HepG2 (cell line): ENCODE results near the gene FAM117A. TPM values are rescaled to one million over a fixed set of nuclear protein-coding genes. Genes with fewer than 3 reads are reported as not detected.

Source experiments
- AGO1 ChIP-seq: fragments of 200-400 bp; formaldehyde crosslinking; IDR thresholded peaks from 2 replicates; pipeline ENCODE4 v1.6.1; 2017; ENCODE audit warnings: mild to moderate bottlenecking, low read depth, low read length, moderate library complexity; ENCODE audit not compliant: poor library complexity, severe bottlenecking
- CC2D1A ChIP-seq: sonication (generic); formaldehyde crosslinking; IDR thresholded peaks from 2 replicates; pipeline ENCODE4 v1.8.1; 2023; ENCODE audit warnings: mild to moderate bottlenecking, missing genetic modification reagents
- ESRRA ChIP-seq: sonication (generic); formaldehyde crosslinking; IDR thresholded peaks from 2 replicates; pipeline ENCODE4 v1.5.1; 2020; ENCODE audit warnings: mild to moderate bottlenecking, low read depth, missing genetic modification reagents
- FOXJ3 ChIP-seq: sonication (generic); formaldehyde crosslinking; IDR thresholded peaks from 2 replicates; pipeline ENCODE4 v1.4.0; 2020; ENCODE audit warnings: missing genetic modification reagents, mild to moderate bottlenecking, borderline replicate concordance
- GZF1 ChIP-seq: sonication (generic); formaldehyde crosslinking; IDR thresholded peaks from 2 replicates; pipeline ENCODE4 v1.5.1; 2020; ENCODE audit warnings: mild to moderate bottlenecking, missing genetic modification reagents
- HDAC2 ChIP-seq: sonication (generic); formaldehyde crosslinking; IDR thresholded peaks from 2 replicates; pipeline ENCODE4 v1.4.0; 2020; ENCODE audit warnings: missing genetic modification reagents
- IKZF4 ChIP-seq: sonication (generic); formaldehyde crosslinking; IDR thresholded peaks from 2 replicates; pipeline ENCODE4 v1.5.1; 2020; ENCODE audit warnings: borderline replicate concordance, mild to moderate bottlenecking, low read depth, missing genetic modification reagents; ENCODE audit errors: not compliant biosample characterization
- JARID2 ChIP-seq: sonication (generic); formaldehyde crosslinking; IDR thresholded peaks from 2 replicates; pipeline ENCODE4 v1.8.1; 2023; ENCODE audit warnings: missing genetic modification reagents, inconsistent platforms; ENCODE audit not compliant: insufficient replicate concordance
- JDP2 ChIP-seq: sonication (generic); formaldehyde crosslinking; IDR thresholded peaks from 2 replicates; pipeline ENCODE4 v1.8.1; 2022; ENCODE audit warnings: missing genetic modification reagents, borderline replicate concordance
- KDM2A ChIP-seq: sonication (generic); formaldehyde crosslinking; IDR thresholded peaks from 2 replicates; pipeline ENCODE4 v1.4.0; 2020; ENCODE audit warnings: low read depth, missing genetic modification reagents, borderline replicate concordance
- MED8 ChIP-seq: sonication (generic); formaldehyde crosslinking; IDR thresholded peaks from 2 replicates; pipeline ENCODE4 v1.8.1; 2023; ENCODE audit warnings: mild to moderate bottlenecking, missing genetic modification reagents; ENCODE audit not compliant: insufficient replicate concordance
- MEF2D ChIP-seq: sonication (generic); formaldehyde crosslinking; IDR thresholded peaks from 2 replicates; pipeline ENCODE4 v1.5.1; 2020; ENCODE audit warnings: mild to moderate bottlenecking, missing genetic modification reagents
- MXI1 ChIP-seq: IDR thresholded peaks from 3 replicates; pipeline ENCODE4 v1.6.1; 2012; ENCODE audit warnings: low read depth, low read length, inconsistent platforms, borderline replicate concordance
- NFE2L2 ChIP-seq: fragments of 150-350 bp; IDR thresholded peaks from 2 replicates; pipeline ENCODE4 v1.6.1; 2014; ENCODE audit warnings: low read length
- PHB2 ChIP-seq: fragments of 450-650 bp; IDR thresholded peaks from 2 replicates; pipeline ENCODE4 v1.6.1; 2018; ENCODE audit not compliant: partially characterized antibody
- PHF5A ChIP-seq: IDR thresholded peaks from one replicate; pipeline ENCODE4 v1.6.1; 2018; ENCODE audit warnings: low read depth, missing genetic modification reagents; ENCODE audit not compliant: unreplicated experiment
- SMAD9 ChIP-seq: sonication (generic); formaldehyde crosslinking; IDR thresholded peaks from 2 replicates; pipeline ENCODE4 v1.5.1; 2020; ENCODE audit warnings: mild to moderate bottlenecking, missing genetic modification reagents
- SYNCRIP ChIP-seq: fragments of 200-400 bp; formaldehyde crosslinking; IDR thresholded peaks from 2 replicates; pipeline ENCODE4 v1.6.1; 2018; ENCODE audit warnings: mild to moderate bottlenecking, low read depth, low read length; ENCODE audit not compliant: insufficient read depth
- ZC3H13 ChIP-seq: sonication (generic); formaldehyde crosslinking; IDR thresholded peaks from 2 replicates; pipeline ENCODE4 v1.8.1; 2023; ENCODE audit warnings: mild to moderate bottlenecking, missing genetic modification reagents, moderate library complexity
- ZNF235 ChIP-seq: sonication (generic); formaldehyde crosslinking; IDR thresholded peaks from 2 replicates; pipeline ENCODE4 v1.8.1; 2023; ENCODE audit warnings: mild to moderate bottlenecking, missing genetic modification reagents, borderline replicate concordance
- ZNF263 ChIP-seq: sonication (generic); formaldehyde crosslinking; IDR thresholded peaks from 2 replicates; pipeline ENCODE4 v1.4.0; 2020; ENCODE audit warnings: missing genetic modification reagents
- ZNF567 ChIP-seq: sonication (generic); formaldehyde crosslinking; IDR thresholded peaks from 2 replicates; pipeline ENCODE4 v1.8.1; 2023; ENCODE audit warnings: mild to moderate bottlenecking, missing genetic modification reagents, borderline replicate concordance
- ZNF672 ChIP-seq: sonication (generic); formaldehyde crosslinking; IDR thresholded peaks from 2 replicates; pipeline ENCODE4 v1.8.1; 2022; ENCODE audit warnings: missing genetic modification reagents
- ZNF891 ChIP-seq: sonication (generic); formaldehyde crosslinking; IDR thresholded peaks from 2 replicates; pipeline ENCODE4 v1.5.0; 2020; ENCODE audit warnings: mild to moderate bottlenecking, missing genetic modification reagents
- polyA plus RNA-seq, 8 experiments: library from polyadenylated mRNA; depleted of rRNA in 3 of 8; stranded (reverse) in 7 of 8; unstranded in 1 of 8; fragments of >200 nt; fragmentation: Illumina TruSeq in 4 of 8; extraction: Trizol in 4 of 8; gene quantifications; 2 replicates each; pipeline versions ENCODE4 v1.2.1 to v1.2.3, GENCODE V29; 2011 to 2016; ENCODE audit warnings: low read depth in 4 of 8, missing spikeins in 1 of 8, mixed read lengths in 1 of 8; ENCODE audit not compliant: insufficient read depth in 1 of 8
- total RNA-seq, 5 experiments: library from RNA; depleted of rRNA; stranded (reverse); fragments of >200 nt; fragmentation: Illumina TruSeq; extraction: Trizol; gene quantifications; 2 replicates each; pipeline ENCODE4 v1.2.3, GENCODE V29; 2016; ENCODE audit warnings: low read depth in 1 of 5
- TF ChIP-seq, protein P1 (sequence below): sonication (generic); formaldehyde crosslinking; IDR thresholded peaks from 2 replicates; pipeline ENCODE4 v1.5.0; 2020; ENCODE audit warnings: missing genetic modification reagents
- TF ChIP-seq, protein P2 (sequence below): sonication (generic); formaldehyde crosslinking; IDR thresholded peaks from 2 replicates; pipeline ENCODE4 v1.4.0; 2020; ENCODE audit warnings: mild to moderate bottlenecking, missing genetic modification reagents
- TF ChIP-seq, protein P3 (sequence below): sonication (generic); formaldehyde crosslinking; IDR thresholded peaks from 2 replicates; pipeline ENCODE4 v1.5.0; 2020; ENCODE audit warnings: missing genetic modification reagents

Gene FAM117A
- total and polyA plus RNA-seq, 2 of the 13 experiments (the other 11 are each of a cell fraction or from before 2014, with no cell fraction given): 12.1 to 19.8 TPM

DNA sequence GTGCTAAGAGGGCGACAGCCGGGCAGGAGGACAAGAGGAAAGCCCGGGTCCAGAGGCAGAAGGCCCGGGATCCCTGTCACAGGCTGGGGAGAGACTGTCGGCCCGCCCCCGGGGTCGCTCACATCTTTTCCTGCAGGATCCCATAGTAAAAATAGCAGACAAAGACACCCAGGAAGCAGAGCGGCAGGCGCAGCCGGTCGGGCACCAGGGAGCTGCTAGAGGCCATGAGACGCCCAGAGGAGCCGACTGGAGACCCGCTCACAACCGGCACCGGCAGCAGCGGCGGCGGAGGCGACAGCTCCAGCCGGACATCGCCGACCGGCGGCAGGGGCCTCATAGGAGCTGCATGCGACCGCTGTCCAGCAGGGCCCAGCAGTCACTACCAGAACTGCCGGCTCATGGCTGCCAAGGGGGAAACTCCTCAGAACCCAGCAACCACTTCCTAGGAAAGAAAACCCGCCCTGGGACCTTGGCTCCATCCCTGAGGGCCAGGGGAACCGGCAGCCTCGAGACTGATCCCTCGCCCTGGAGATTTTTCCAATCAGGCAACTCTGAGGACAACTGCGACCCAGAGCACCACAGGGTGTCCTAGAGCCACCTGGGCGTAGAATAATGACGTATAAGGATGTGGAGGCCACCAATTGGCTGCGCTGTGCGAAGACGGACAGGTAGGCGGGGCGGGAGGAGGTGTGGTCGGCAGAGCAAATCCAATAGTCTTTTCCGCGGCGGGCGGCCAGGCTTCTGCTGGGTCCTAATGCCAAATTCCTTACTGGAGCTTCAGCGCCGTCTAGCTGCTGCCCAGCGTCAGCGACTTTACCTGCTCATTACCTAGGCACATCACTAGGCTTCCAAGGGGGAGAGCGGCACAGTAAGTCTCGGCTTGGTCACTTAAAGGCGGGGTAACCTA lies 56.1 kb downstream of the FAM117A start, which contains the start of gene SLC35B1 (continued):
- TF ChIP-seq ZC3H13 (CRISPR knock-in tag) (no peak), JARID2 (CRISPR knock-in tag) (peak; percentile 93), NFE2L2 (0 out of 2 replicates have a peak, but pooled peaks have one; percentile 5), MED8 (CRISPR knock-in tag) (peak; percentile 17), ZNF263 (CRISPR knock-in tag) (peak; percentile 31), MXI1 (peak; percentile 27; the same call in 1 of the 3 replicates), KDM2A (CRISPR knock-in tag) (peak; percentile 97), CC2D1A (CRISPR knock-in tag) (no peak), SMAD9 (CRISPR knock-in tag) (0 out of 2 replicates have a peak, but pooled peaks have one; percentile 15), ZNF891 (peak; percentile 89), PHF5A (peak; percentile 97), GZF1 (CRISPR knock-in tag) (no peak), ZNF567 (CRISPR knock-in tag) (peak; percentile 85; the same call in 1 of the 2 replicates), AGO1 (peak; percentile 60), ZNF672 (no peak), ESRRA (CRISPR knock-in tag) (no peak), PHB2 (no peak), FOXJ3 (CRISPR knock-in tag) (peak; percentile 43; the same call in 1 of the 2 replicates), ZNF235 (peak; percentile 94), HDAC2 (CRISPR knock-in tag) (peak; percentile 45), JDP2 (CRISPR knock-in tag) (no peak), SYNCRIP (no peak), MEF2D (CRISPR knock-in tag) (peak; percentile 79), IKZF4 (CRISPR knock-in tag) (no peak)
- TF ChIP-seq, protein P1, sequence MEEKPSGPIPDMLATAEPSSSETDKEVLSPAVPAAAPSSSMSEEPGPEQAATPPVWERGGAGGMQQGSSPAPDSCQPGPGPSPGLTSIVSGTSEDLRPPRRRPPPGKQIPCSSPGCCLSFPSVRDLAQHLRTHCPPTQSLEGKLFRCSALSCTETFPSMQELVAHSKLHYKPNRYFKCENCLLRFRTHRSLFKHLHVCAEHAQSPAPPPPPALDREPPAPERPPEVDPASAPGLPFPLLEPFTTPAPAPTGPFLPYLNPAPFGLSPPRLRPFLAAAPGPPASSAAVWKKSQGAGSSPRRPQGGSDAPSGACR (CRISPR knock-in tag): 0 out of 2 replicates have a peak, but pooled peaks have one; percentile 92
- TF ChIP-seq, protein P2, sequence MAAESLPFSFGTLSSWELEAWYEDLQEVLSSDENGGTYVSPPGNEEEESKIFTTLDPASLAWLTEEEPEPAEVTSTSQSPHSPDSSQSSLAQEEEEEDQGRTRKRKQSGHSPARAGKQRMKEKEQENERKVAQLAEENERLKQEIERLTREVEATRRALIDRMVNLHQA (CRISPR knock-in tag): no peak
- TF ChIP-seq, protein P3, sequence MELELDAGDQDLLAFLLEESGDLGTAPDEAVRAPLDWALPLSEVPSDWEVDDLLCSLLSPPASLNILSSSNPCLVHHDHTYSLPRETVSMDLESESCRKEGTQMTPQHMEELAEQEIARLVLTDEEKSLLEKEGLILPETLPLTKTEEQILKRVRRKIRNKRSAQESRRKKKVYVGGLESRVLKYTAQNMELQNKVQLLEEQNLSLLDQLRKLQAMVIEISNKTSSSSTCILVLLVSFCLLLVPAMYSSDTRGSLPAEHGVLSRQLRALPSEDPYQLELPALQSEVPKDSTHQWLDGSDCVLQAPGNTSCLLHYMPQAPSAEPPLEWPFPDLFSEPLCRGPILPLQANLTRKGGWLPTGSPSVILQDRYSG: no peak
